Astrocyte (in vitro differentiated cells and primary cell): ENCODE measurements around the gene BCAR1.

Experiments
- EZH2 ChIP-seq: IDR thresholded peaks from 2 replicates; pipeline ENCODE4 v1.6.1; 2012; ENCODE audit warnings: mild to moderate bottlenecking, low read length, inconsistent platforms; ENCODE audit not compliant: insufficient read depth
- TF ChIP-seq, protein P1 (sequence below): IDR thresholded peaks from 2 replicates; pipeline ENCODE4 v1.5.1; 2011; ENCODE audit warnings: low read depth, mild to moderate bottlenecking, inconsistent platforms, low read length, moderate library complexity; ENCODE audit not compliant: insufficient read depth

DNA sequence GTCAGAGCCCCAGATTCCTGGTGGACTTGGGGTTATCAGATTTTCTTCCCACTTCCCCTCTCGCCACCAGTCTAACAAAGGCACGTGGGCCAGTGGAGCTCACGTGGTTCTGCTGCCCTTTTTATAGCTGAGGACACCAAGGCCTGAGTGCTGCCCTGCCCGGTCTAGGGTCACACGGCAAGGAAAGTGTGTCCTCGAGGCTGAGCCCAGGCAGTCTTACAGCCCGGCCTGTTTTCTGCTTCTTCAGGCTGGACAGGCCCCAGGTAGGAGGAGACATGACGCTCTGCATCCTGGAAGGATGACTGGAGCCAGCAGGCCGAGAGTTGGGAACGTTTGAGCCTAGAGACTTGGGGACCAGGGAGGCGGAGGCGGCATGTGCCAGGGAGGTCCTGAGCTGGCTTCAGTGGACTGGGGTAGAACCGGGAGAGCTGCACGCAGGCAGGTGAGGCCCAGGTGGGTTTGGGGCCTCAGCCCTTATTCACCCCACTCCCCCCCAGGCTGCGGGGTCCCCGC, 29.1 kb downstream of the BCAR1 start:
- TF ChIP-seq, protein P1, sequence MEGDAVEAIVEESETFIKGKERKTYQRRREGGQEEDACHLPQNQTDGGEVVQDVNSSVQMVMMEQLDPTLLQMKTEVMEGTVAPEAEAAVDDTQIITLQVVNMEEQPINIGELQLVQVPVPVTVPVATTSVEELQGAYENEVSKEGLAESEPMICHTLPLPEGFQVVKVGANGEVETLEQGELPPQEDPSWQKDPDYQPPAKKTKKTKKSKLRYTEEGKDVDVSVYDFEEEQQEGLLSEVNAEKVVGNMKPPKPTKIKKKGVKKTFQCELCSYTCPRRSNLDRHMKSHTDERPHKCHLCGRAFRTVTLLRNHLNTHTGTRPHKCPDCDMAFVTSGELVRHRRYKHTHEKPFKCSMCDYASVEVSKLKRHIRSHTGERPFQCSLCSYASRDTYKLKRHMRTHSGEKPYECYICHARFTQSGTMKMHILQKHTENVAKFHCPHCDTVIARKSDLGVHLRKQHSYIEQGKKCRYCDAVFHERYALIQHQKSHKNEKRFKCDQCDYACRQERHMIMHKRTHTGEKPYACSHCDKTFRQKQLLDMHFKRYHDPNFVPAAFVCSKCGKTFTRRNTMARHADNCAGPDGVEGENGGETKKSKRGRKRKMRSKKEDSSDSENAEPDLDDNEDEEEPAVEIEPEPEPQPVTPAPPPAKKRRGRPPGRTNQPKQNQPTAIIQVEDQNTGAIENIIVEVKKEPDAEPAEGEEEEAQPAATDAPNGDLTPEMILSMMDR, result no peak
- no peak for TF ChIP-seq EZH2
